ENCODE data around the gene PIK3R2.
"Not testable (repeated sequence)": the region's sequence is repeated elsewhere in the genome, so short reads cannot be mapped to it uniquely, and the experiment has no call there.

Gene PIK3R2

GRCh38 chr19:18156268-18156667 lies 3.3 kb downstream of the PIK3R2 start:
- no peak for DNase-seq

- no peak for DNase-seq
These were observed 4.0 kb downstream of the PIK3R2 start for GRCh38 chr19:18156841-18157464.

- no peak for DNase-seq
These were observed 4.6 kb downstream of the PIK3R2 start for GRCh38 chr19:18157465-18158063.

GRCh38 chr19:18158467-18158866 lies 5.5 kb downstream of the PIK3R2 start:
- DNase-seq = no peak

GRCh38 chr19:18159059-18159616 lies 6.2 kb downstream of the PIK3R2 start:
- not testable (repeated sequence) for DNase-seq

GRCh38 chr19:18159810-18160209 lies 6.8 kb downstream of the PIK3R2 start:
- DNase-seq = no peak

- DNase-seq = no peak
These were observed 7.6 kb downstream of the PIK3R2 start for GRCh38 chr19:18160493-18160970.

GRCh38 chr19:18160971-18161635 lies 8.1 kb downstream of the PIK3R2 start:
- peak; percentile 65 to 75 (median 73) for DNase-seq

GRCh38 chr19:18161636-18162002 lies 8.7 kb downstream of the PIK3R2 start:
- DNase-seq = no peak

GRCh38 chr19:18164072-18164471 lies 11.1 kb downstream of the PIK3R2 start:
- no peak for DNase-seq

- DNase-seq = no peak
These were observed 13.0 kb downstream of the PIK3R2 start for GRCh38 chr19:18165794-18166544.

GRCh38 chr19:18167011-18167410 lies 14.0 kb downstream of the PIK3R2 start:
- DNase-seq = no peak

- DNase-seq = peak; percentile 21 to 61 (median 44)
These were observed 15.1 kb downstream of the PIK3R2 start for GRCh38 chr19:18167975-18168645.

- no peak for DNase-seq
These were observed 15.9 kb downstream of the PIK3R2 start for GRCh38 chr19:18168673-18169381.

GRCh38 chr19:18170714-18171255 lies 17.8 kb downstream of the PIK3R2 start:
- DNase-seq = no peak

GRCh38 chr19:18171605-18172327 lies 18.8 kb downstream of the PIK3R2 start:
- no peak for DNase-seq

GRCh38 chr19:18172331-18173053 lies 19.5 kb downstream of the PIK3R2 start:
- DNase-seq = no peak

GRCh38 chr19:18173054-18173571 lies 20.1 kb downstream of the PIK3R2 start:
- DNase-seq = no peak

GRCh38 chr19:18173572-18174288 lies 20.8 kb downstream of the PIK3R2 start, which contains the start of gene IFI30:
IFI30 (plus strand) TSS chr19:18173813; CDS start chr19:18173842, 29 bp downstream.
- DNase-seq = peak; percentile 25 to 63 (median 46)
